CD4-positive, CD25-positive, alpha-beta regulatory T cell (primary cell): ENCODE measurements around the gene CALCR. TPM values are rescaled to one million over a fixed set of nuclear protein-coding genes. Genes with fewer than 3 reads are reported as not detected.
"Not testable (repeated sequence)": the region's sequence is repeated elsewhere in the genome, so short reads cannot be mapped to it uniquely, and the experiment has no call there.

ENCODE experiments used
- ATAC-seq, 2 donors: fragments of 150-1000 bp; cut with Tn5 transposase; one replicate each; pipeline ENCODE4 v1.10.0; 2021; ENCODE audit warnings: low read depth in 2 of 2, moderate number of reproducible peaks in 2 of 2, moderate library complexity in 1 of 2
- DNase-seq, 3 donors: peaks; one replicate each; pipeline versions ENCODE4 v3.0.0 to v3.0.0-alpha.2; 2012 to 2022; ENCODE audit warnings: mixed read lengths in 1 of 3
- H3K27ac ChIP-seq: one replicate; pipeline ENCODE4 v1.7.0; 2013; ENCODE audit warnings: mild to moderate bottlenecking, low read length; ENCODE audit not compliant: insufficient read depth, poor library complexity, severe bottlenecking
- H3K27me3 ChIP-seq: one replicate; pipeline ENCODE4 v1.7.0; 2013; ENCODE audit warnings: low read length; ENCODE audit not compliant: control insufficient read depth, insufficient read depth
- H3K36me3 ChIP-seq: one replicate; pipeline ENCODE4 v1.7.0; 2013; ENCODE audit warnings: mild to moderate bottlenecking, low read length, moderate library complexity; ENCODE audit not compliant: control insufficient read depth, insufficient read depth
- H3K4me1 ChIP-seq: 2 replicates; pipeline ENCODE4 v1.7.0; 2013; ENCODE audit warnings: mild to moderate bottlenecking, low read length; ENCODE audit not compliant: insufficient read depth, control insufficient read depth, poor library complexity, severe bottlenecking
- H3K4me3 ChIP-seq: one replicate; pipeline ENCODE4 v1.7.0; 2013; ENCODE audit warnings: low read depth, mild to moderate bottlenecking, low read length, moderate library complexity
- H3K9me3 ChIP-seq, 2 experiments: 1 replicate in 1 of 2; 2 replicates in 1 of 2; pipeline ENCODE4 v1.7.0; 2013; ENCODE audit warnings: low read length in 2 of 2, mild to moderate bottlenecking in 1 of 2, moderate library complexity in 1 of 2; ENCODE audit not compliant: control insufficient read depth in 2 of 2
- H3K27ac Mint-ChIP-seq, 3 donors: one replicate each; pipeline ENCODE4 v1.8.0; 2020 to 2022; ENCODE audit warnings: mild to moderate bottlenecking in 3 of 3, mixed read lengths in 3 of 3, moderate library complexity in 2 of 3
- H3K27me3 Mint-ChIP-seq: one replicate; pipeline ENCODE4 v1.8.0; 2022; ENCODE audit warnings: mild to moderate bottlenecking, mixed read lengths
- H3K36me3 Mint-ChIP-seq: one replicate; pipeline ENCODE4 v1.8.0; 2020; ENCODE audit warnings: mixed read lengths
- H3K4me1 Mint-ChIP-seq, 4 donors: one replicate each; pipeline ENCODE4 v1.8.0; 2020 to 2022; ENCODE audit warnings: mixed read lengths in 4 of 4, mild to moderate bottlenecking in 1 of 4
- H3K4me3 Mint-ChIP-seq, 4 donors: one replicate each; pipeline ENCODE4 v1.8.0; 2020 to 2022; ENCODE audit warnings: mild to moderate bottlenecking in 4 of 4, mixed read lengths in 4 of 4, moderate library complexity in 3 of 4
- H3K9me3 Mint-ChIP-seq, 7 donors: one replicate each; pipeline ENCODE4 v1.8.0; 2020 to 2022; ENCODE audit warnings: mixed read lengths in 7 of 7, mild to moderate bottlenecking in 3 of 7, moderate library complexity in 2 of 7
- polyA plus RNA-seq, 4 donors: library from polyadenylated mRNA; unstranded; fragments of 300-500 nt; fragmentation: Illumina TruSeq; gene quantifications; one replicate each; pipeline ENCODE4 v1.2.3, GENCODE V29; 2021
- total RNA-seq: library from RNA; stranded (reverse); gene quantifications from one replicate; pipeline ENCODE4 v1.2.3, GENCODE V29; 2022

Gene CALCR
- total and polyA plus RNA-seq, 5 donors from 2014 or later, result not detected

GRCh38 chr7:93592588-93593266 lies 18.2 kb upstream of the CALCR start:
- Histone ChIP-seq H3K27ac (no peak overlapping the region), H3K9me3 (no peaks in the 10 kb centered on the region), H3K27me3 (no peaks in the 10 kb centered on the region), H3K4me1 (no peaks in the 10 kb centered on the region), H3K4me3 (no peak overlapping the region), H3K36me3 (no peaks in the 10 kb centered on the region)
- Mint-ChIP-seq H3K27me3 (no peaks in the 10 kb centered on the region), H3K9me3 (peaks cover 0 to 2% (median 0%) of the 10 kb centered on the region in 7 donors), H3K36me3 (no peaks in the 10 kb centered on the region), H3K4me1 (no peaks in the 10 kb centered on the region), H3K4me3 (no peak overlapping the region), H3K27ac (no peak overlapping the region)
- DNase-seq, result no peak
- no peak for ATAC-seq

DNA sequence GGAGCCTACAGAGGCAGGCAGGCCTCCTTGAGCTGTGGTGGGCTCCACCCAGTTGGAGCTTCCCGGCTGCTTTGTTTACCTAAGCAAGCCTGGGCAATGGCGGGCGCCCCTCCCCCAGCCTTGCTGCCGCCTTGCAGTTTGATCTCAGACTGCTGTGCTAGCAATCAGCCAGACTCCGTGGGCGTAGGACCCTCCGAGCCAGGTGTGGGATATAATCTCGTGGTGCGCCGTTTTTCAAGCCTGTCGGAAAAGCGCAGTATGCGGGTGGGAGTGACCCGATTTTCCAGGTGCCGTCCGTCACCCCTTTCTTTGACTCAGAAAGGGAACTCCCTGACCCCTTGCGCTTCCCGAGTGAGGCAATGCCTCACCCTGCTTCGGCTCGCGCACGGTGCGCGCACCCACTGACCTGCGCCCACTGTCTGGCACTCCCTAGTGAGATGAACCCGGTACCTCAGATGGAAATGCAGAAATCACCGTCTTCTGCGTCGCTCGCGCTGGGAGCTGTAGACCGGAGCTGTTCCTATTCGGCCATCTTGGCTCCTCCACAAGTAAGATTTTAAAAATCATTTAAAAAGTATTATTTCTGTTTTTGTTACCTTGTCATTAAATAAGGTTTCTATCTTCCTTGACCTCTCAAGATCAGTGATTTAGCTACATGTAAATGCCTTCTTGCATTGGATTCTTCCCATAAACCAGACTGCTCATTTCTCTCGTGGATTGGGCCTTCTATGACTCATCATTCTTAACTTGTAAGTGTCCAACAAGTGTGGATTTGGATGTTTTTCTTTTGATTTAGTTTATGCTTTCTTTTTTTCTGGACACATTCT lies 16.9 kb upstream of the CALCR start:
- H3K4me1 Mint-ChIP-seq, H3K4me3 Mint-ChIP-seq, H3K36me3 Mint-ChIP-seq, H3K27ac ChIP-seq, H3K36me3 ChIP-seq, H3K27me3 Mint-ChIP-seq, H3K4me3 ChIP-seq, H3K4me1 ChIP-seq, ATAC-seq, H3K9me3 Mint-ChIP-seq, H3K27ac Mint-ChIP-seq, H3K9me3 ChIP-seq, DNase-seq, H3K27me3 ChIP-seq: not testable (repeated sequence)

- not testable (repeated sequence) for H3K27ac Mint-ChIP-seq, H3K27me3 ChIP-seq, H3K4me3 ChIP-seq, H3K4me1 Mint-ChIP-seq, H3K9me3 Mint-ChIP-seq, H3K4me1 ChIP-seq, H3K4me3 Mint-ChIP-seq, ATAC-seq, H3K27me3 Mint-ChIP-seq, H3K36me3 ChIP-seq, H3K27ac ChIP-seq, H3K9me3 ChIP-seq, DNase-seq, H3K36me3 Mint-ChIP-seq
Observed at GRCh38 chr7:93586479-93586865, 11.9 kb upstream of the CALCR start.

DNA sequence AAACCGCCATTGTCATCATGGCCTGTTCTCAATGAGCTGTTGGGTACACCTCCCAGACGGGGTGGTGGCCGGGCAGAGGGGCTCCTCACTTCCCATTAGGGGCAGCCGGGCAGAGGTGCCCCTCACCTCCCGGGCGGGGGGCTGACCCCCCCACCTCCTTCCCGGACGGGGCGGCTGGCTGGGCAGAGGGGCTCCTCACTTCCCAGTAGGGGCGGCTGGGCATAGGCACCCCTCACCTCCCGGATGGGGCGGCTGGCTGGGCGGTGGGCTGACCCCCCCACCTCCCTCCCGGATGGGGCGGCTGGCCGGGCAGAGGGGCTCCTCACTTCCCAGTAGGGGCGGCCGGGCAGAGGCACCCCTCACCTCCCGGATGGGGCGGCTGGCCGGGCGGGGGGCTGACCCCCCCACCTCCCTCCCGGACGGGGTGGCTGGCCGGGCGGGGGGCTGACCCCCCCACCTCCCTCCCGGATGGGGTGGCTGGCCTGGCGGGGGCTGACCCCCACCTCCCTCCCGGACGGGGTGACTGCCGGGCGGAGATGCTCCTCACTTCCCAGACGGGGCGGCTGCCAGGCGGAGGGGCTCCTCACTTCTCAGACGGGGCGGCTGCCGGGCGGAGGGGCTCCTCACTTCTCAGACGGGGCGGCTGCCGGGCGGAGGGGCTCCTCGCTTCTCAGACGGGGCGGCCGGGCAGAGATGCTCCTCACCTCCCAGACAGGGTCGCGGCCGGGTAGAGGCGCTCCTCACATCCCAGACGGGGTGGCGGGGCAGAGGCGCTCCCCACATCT lies 11.4 kb upstream of the CALCR start:
- not testable (repeated sequence) for H3K9me3 Mint-ChIP-seq, ATAC-seq, DNase-seq, H3K27me3 Mint-ChIP-seq, H3K36me3 ChIP-seq, H3K4me1 ChIP-seq, H3K27ac Mint-ChIP-seq, H3K4me1 Mint-ChIP-seq, H3K27me3 ChIP-seq, H3K9me3 ChIP-seq, H3K27ac ChIP-seq, H3K4me3 ChIP-seq, H3K36me3 Mint-ChIP-seq, H3K4me3 Mint-ChIP-seq

GRCh38 chr7:93579431-93579830 lies 4.9 kb upstream of the CALCR start:
- peaks cover 29% of the 10 kb centered on the region for H3K27me3 Mint-ChIP-seq
- peaks cover 0 to 5% (median 0%) of the 10 kb centered on the region in 4 donors for H3K4me1 Mint-ChIP-seq
- H3K9me3 ChIP-seq, result no peaks in the 10 kb centered on the region
- no peaks in the 10 kb centered on the region for H3K36me3 ChIP-seq
- H3K4me3 ChIP-seq, result no peak overlapping the region
- no peak for DNase-seq
- H3K9me3 Mint-ChIP-seq, result peaks cover 0 to 9% (median 0%) of the 10 kb centered on the region in 7 donors
- H3K27ac ChIP-seq, result no peak overlapping the region
- no peaks in the 10 kb centered on the region for H3K36me3 Mint-ChIP-seq
- no peak overlapping the region for H3K4me3 Mint-ChIP-seq
- ATAC-seq, result no peak
- no peak overlapping the region for H3K27ac Mint-ChIP-seq
- peaks cover 3% of the 10 kb centered on the region for H3K27me3 ChIP-seq
- H3K4me1 ChIP-seq, result no peaks in the 10 kb centered on the region

GRCh38 chr7:93578762-93579161 lies 4.2 kb upstream of the CALCR start:
- H3K4me1 Mint-ChIP-seq, result peaks cover 0 to 5% (median 0%) of the 10 kb centered on the region in 4 donors
- H3K27ac ChIP-seq, result no peak overlapping the region

DNA sequence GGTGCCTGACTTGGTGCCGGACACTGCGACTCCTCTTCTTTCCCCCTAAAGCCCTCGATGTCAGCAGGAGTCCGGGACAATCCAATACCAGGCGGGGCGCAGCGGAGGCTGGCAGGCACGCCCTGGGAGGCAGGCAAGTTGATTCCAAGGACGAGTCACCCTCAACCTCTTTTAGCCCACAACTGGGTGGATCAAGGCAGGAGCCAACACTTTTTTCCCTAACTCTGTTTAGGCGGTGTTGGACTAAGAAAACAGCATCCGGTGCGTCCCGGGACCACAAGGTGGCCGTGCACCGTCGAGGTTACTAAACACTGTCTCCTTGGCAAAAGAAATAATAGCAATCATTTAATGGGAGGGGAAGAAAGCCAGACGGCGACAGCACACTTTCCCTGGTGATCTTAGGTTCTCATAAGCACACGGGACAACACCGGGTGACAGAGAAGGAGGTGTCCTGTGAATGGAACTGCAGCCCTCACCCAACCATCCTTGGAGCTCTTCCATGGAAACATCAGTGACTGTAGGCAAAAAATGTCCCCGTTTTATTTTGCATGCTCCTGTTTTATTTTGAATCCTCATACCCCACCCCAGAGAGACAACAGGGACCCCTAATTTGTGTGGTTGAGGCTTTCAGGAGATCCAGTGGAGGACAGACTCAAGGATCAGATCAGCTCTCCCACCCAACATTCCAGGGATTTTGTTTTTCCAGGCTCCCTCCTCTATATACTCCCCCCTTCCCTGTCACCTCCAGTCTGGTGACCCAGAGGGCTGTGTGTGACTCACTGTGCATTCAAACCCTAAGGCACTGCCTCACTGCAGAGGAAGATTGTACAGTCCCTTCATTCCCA lies 1.3 kb upstream of the CALCR start:
- Histone ChIP-seq H3K36me3 (no peaks in the 10 kb centered on the region), H3K4me1 (no peaks in the 10 kb centered on the region), H3K9me3 (no peaks in the 10 kb centered on the region), H3K4me3 (no peak overlapping the region), H3K27me3 (peaks cover 7% of the 10 kb centered on the region), H3K27ac (no peak overlapping the region)
- no peak for DNase-seq
- ATAC-seq, result no peak
- no peak overlapping the region for H3K4me3 Mint-ChIP-seq
- H3K36me3 Mint-ChIP-seq, result no peaks in the 10 kb centered on the region
- peaks cover 45% of the 10 kb centered on the region for H3K27me3 Mint-ChIP-seq
- H3K27ac Mint-ChIP-seq, result no peak overlapping the region
- peaks cover 0 to 6% (median 0%) of the 10 kb centered on the region in 7 donors for H3K9me3 Mint-ChIP-seq
- no peaks in the 10 kb centered on the region for H3K4me1 Mint-ChIP-seq

More at GRCh38 chr7:93578762-93579161, 4.2 kb upstream of the CALCR start:
- Histone ChIP-seq H3K36me3 (no peaks in the 10 kb centered on the region), H3K4me3 (no peak overlapping the region), H3K4me1 (no peaks in the 10 kb centered on the region), H3K9me3 (no peaks in the 10 kb centered on the region), H3K27me3 (peaks cover 3% of the 10 kb centered on the region)
- Mint-ChIP-seq H3K27me3 (peaks cover 34% of the 10 kb centered on the region), H3K27ac (no peak overlapping the region), H3K4me3 (no peak overlapping the region), H3K9me3 (peaks cover 0 to 10% (median 0%) of the 10 kb centered on the region in 7 donors), H3K36me3 (no peaks in the 10 kb centered on the region)
- ATAC-seq (no peak), DNase-seq (no peak)
